SK-N-SH (cell line): ENCODE results near the gene SBF2. TPM values are rescaled to one million over a fixed set of nuclear protein-coding genes. Genes with fewer than 3 reads are reported as not detected.

Experiments
- CTCF ChIA-PET: fragments of 300-600, 350-600 bp; formaldehyde crosslinking; extraction: SDS; loops from one replicate; lab custom pipeline; 2021; lab: Yijun Ruan, JAX
- POLR2A ChIA-PET: fragments of 350-600 bp; sonication (Branson Sonifier 250); formaldehyde crosslinking; extraction: SDS; loops from one replicate; lab custom pipeline; 2020; ENCODE audit warnings: antibody characterized with exemption, inconsistent platforms; lab: Yijun Ruan, JAX
- DNase-seq: peaks from one replicate; pipeline ENCODE4 v3.0.0; 2012
- H2AFZ ChIP-seq: fragments of 200-600 bp; sonication (generic); 2 replicates; pipeline ENCODE4 v1.8.1; 2016; ENCODE audit warnings: antibody characterized with exemption, mild to moderate bottlenecking, low read depth
- H3F3A ChIP-seq: fragments of 200-600 bp; sonication (generic); replicated peaks from 2 replicates; pipeline ENCODE3; 2016; ENCODE audit warnings: antibody characterized with exemption, mild to moderate bottlenecking; ENCODE audit not compliant: insufficient read depth
- H3K27ac ChIP-seq, 2 experiments: fragments of 200-500 bp in 1 of 2; fragments of 200-600 bp in 1 of 2; sonication (Bioruptor generic) in 1 of 2; sonication (generic), shearing (Covaris generic) in 1 of 2; 2 replicates each; pipeline versions ENCODE4 v1.5.1 to v1.6.1; 2014 to 2016; ENCODE audit warnings: low read depth in 2 of 2, inconsistent platforms in 1 of 2, low read length in 1 of 2, mild to moderate bottlenecking in 1 of 2, mixed read lengths in 1 of 2
- H3K27me3 ChIP-seq: fragments of 200-600 bp; sonication (generic), shearing (Covaris generic); 2 replicates; pipeline ENCODE4 v1.6.1; 2016; ENCODE audit warnings: mixed run types; ENCODE audit not compliant: insufficient read depth
- H3K36me3 ChIP-seq, 2 experiments: fragments of 200-500 bp in 1 of 2; fragments of 200-600 bp in 1 of 2; sonication (Bioruptor generic) in 1 of 2; sonication (generic) in 1 of 2; replicated peaks in 1 of 2; 2 replicates each; pipeline versions ENCODE3 to v1.5.1; 2014 to 2016; ENCODE audit warnings: low read length in 1 of 2, mild to moderate bottlenecking in 1 of 2; ENCODE audit not compliant: insufficient read depth in 2 of 2, control insufficient read depth in 1 of 2
- H3K4me1 ChIP-seq, 2 experiments: fragments of 200-500 bp in 1 of 2; fragments of 200-600 bp in 1 of 2; sonication (Bioruptor generic) in 1 of 2; sonication (generic), shearing (Covaris generic) in 1 of 2; 2 replicates each; pipeline versions ENCODE4 v1.5.1 to v1.6.1; 2014 to 2016; ENCODE audit warnings: low read depth in 1 of 2, low read length in 1 of 2, mixed run types in 1 of 2; ENCODE audit not compliant: insufficient read depth in 2 of 2, control insufficient read depth in 1 of 2
- H3K4me2 ChIP-seq: fragments of 200-600 bp; sonication (generic), shearing (Covaris generic); 2 replicates; pipeline ENCODE4 v1.6.1; 2017; ENCODE audit warnings: mixed run types
- H3K4me3 ChIP-seq, 2 experiments: fragments of 200-500 bp in 1 of 2; fragments of 200-600 bp in 1 of 2; sonication (Bioruptor generic) in 1 of 2; sonication (generic), shearing (Covaris generic) in 1 of 2; 2 replicates each; pipeline versions ENCODE4 v1.5.1 to v1.8.1; 2014 to 2016; ENCODE audit warnings: low read depth in 2 of 2, inconsistent platforms in 1 of 2, low read length in 1 of 2, mild to moderate bottlenecking in 1 of 2, mixed read lengths in 1 of 2, moderate library complexity in 1 of 2
- H3K79me2 ChIP-seq: fragments of 200-600 bp; sonication (generic); 2 replicates; pipeline ENCODE4 v1.8.1; 2017; ENCODE audit warnings: mild to moderate bottlenecking; ENCODE audit not compliant: insufficient read depth
- H3K9ac ChIP-seq: fragments of 200-600 bp; sonication (generic); 2 replicates; pipeline ENCODE4 v1.6.1; 2017; ENCODE audit warnings: mixed run types
- H3K9me2 ChIP-seq: fragments of 200-600 bp; sonication (generic); 2 replicates; pipeline ENCODE4 v1.6.1; 2017; ENCODE audit warnings: mixed run types
- H3K9me3 ChIP-seq: fragments of 200-600 bp; sonication (generic); 2 replicates; pipeline ENCODE4 v1.6.1; 2017; ENCODE audit warnings: mixed run types, mild to moderate bottlenecking, moderate library complexity
- H4K20me1 ChIP-seq: fragments of 200-600 bp; sonication (generic); 2 replicates; pipeline ENCODE4 v1.6.1; 2017; ENCODE audit warnings: mild to moderate bottlenecking, mixed run types; ENCODE audit not compliant: insufficient read depth
- CHD2 ChIP-seq: fragments of 150-350 bp; IDR thresholded peaks from 2 replicates; pipeline ENCODE4 v1.6.1; 2018; ENCODE audit warnings: low read length; ENCODE audit not compliant: partially characterized antibody
- EP300 ChIP-seq, 2 experiments: IDR thresholded peaks; 2 replicates each; pipeline versions ENCODE4 v1.4.0 to v1.6.1; 2012; ENCODE audit warnings: borderline replicate concordance in 1 of 2, low read depth in 1 of 2, low read length in 1 of 2
- EZH2phosphoT487 ChIP-seq: fragments of 200-600 bp; sonication (generic); IDR thresholded peaks from 2 replicates; pipeline ENCODE4 v1.6.1; 2017; ENCODE audit warnings: low read depth, mixed run types, mild to moderate bottlenecking, antibody characterized with exemption, moderate library complexity, borderline replicate concordance
- FOXM1 ChIP-seq: IDR thresholded peaks from 2 replicates; pipeline ENCODE4 v1.4.0; 2012; ENCODE audit warnings: low read depth, mild to moderate bottlenecking
- GABPA ChIP-seq: IDR thresholded peaks from 2 replicates; pipeline ENCODE4 v1.4.0; 2012; ENCODE audit warnings: low read depth, mild to moderate bottlenecking
- GATA2 ChIP-seq: sonication (generic); formaldehyde crosslinking; IDR thresholded peaks from 2 replicates; pipeline ENCODE4 v1.5.0; 2020; ENCODE audit warnings: mild to moderate bottlenecking, missing genetic modification reagents
- NFIC ChIP-seq: IDR thresholded peaks from 2 replicates; pipeline ENCODE4 v1.4.0; 2012; ENCODE audit warnings: borderline replicate concordance
- NRF1 ChIP-seq: IDR thresholded peaks from 2 replicates; pipeline ENCODE4 v1.6.1; 2012; ENCODE audit warnings: low read depth, mild to moderate bottlenecking, low read length
- PBX3 ChIP-seq: IDR thresholded peaks from 2 replicates; pipeline ENCODE4; 2012
- POLR2AphosphoS5 ChIP-seq: IDR thresholded peaks from 2 replicates; pipeline ENCODE4 v1.6.1; 2012; ENCODE audit warnings: low read depth, low read length
- RAD21 ChIP-seq: IDR thresholded peaks from 2 replicates; pipeline ENCODE4 v1.6.1; 2012; ENCODE audit warnings: mild to moderate bottlenecking, low read length
- RCOR1 ChIP-seq: fragments of 150-350 bp; IDR thresholded peaks from 2 replicates; pipeline ENCODE4 v1.6.1; 2017; ENCODE audit warnings: antibody characterized with exemption, low read length
- RXRA ChIP-seq: IDR thresholded peaks from 2 replicates; pipeline ENCODE4 v1.4.0; 2012; ENCODE audit warnings: low read depth, mild to moderate bottlenecking, borderline replicate concordance
- SMC3 ChIP-seq: IDR thresholded peaks from 2 replicates; pipeline ENCODE4 v1.6.1; 2012; ENCODE audit warnings: low read depth, low read length, improper control_type of control experiment
- TEAD4 ChIP-seq: IDR thresholded peaks from 2 replicates; pipeline ENCODE4 v1.4.0; 2012; ENCODE audit warnings: mild to moderate bottlenecking, borderline replicate concordance; ENCODE audit not compliant: insufficient read depth
- USF1 ChIP-seq: IDR thresholded peaks from 2 replicates; pipeline ENCODE4 v1.4.0; 2012; ENCODE audit warnings: low read depth, borderline replicate concordance
- USF2 ChIP-seq: fragments of 150-350 bp; IDR thresholded peaks from 2 replicates; pipeline ENCODE4 v1.6.1; 2017; ENCODE audit warnings: antibody characterized with exemption, low read length, low read depth, borderline replicate concordance
- YY1 ChIP-seq: IDR thresholded peaks from 2 replicates; pipeline ENCODE4 v1.4.0; 2012; ENCODE audit warnings: low read depth, mild to moderate bottlenecking
- WGBS: methylation state at CpG from one replicate; pipeline ENCODE4 v1.1.6; 2017; ENCODE audit warnings: low lambda C conversion rate; 5-methylcytosine and 5-hydroxymethylcytosine counted together
- polyA plus RNA-seq, 3 experiments: library from polyadenylated mRNA; depleted of rRNA; stranded (reverse); fragments of >200 nt; gene quantifications; 2 replicates each; pipeline ENCODE4 v1.2.3, GENCODE V29; 2012
- TF ChIP-seq, protein P1 (sequence below): IDR thresholded peaks from 2 replicates; pipeline ENCODE4 v1.6.1; 2012; ENCODE audit warnings: mild to moderate bottlenecking, low read depth, low read length, moderate library complexity
- TF ChIP-seq, protein P2 (sequence below): fragments of 200-600 bp; sonication (generic); IDR thresholded peaks from 2 replicates; pipeline ENCODE4 v1.6.1; 2017; ENCODE audit warnings: antibody characterized with exemption, mild to moderate bottlenecking, moderate library complexity

SBF2 gene
- polyA plus RNA-seq, 1 of the 3 experiments (the other 2 are of a cell fraction), result 23.0 TPM

GRCh38 chr11:10116588-10116987 lies 177.4 kb downstream of the SBF2 start:
- CTCF ChIA-PET, result no interaction called here
- WGBS, result 89% methylated on average over 1 of the region's 1 CpG
- Histone ChIP-seq H4K20me1 (no peaks in the 10 kb centered on the region), H3K4me1 (no peaks in the 10 kb centered on the region; a peak in 3 of 4 replicates), H3K9me3 (0 out of 2 replicates have a peak, but pooled peaks cover 6% of the 10 kb centered on the region), H3F3A (no peaks in the 10 kb centered on the region), H3K9ac (no peak overlapping the region), H3K4me2 (no peak overlapping the region), H3K4me3 (no peak overlapping the region), H2AFZ (no peak overlapping the region), H3K9me2 (no peaks in the 10 kb centered on the region), H3K79me2 (peaks cover 9% of the 10 kb centered on the region; the same call in 1 of the 2 replicates), H3K27me3 (no peaks in the 10 kb centered on the region), H3K27ac (no peak overlapping the region), H3K36me3 (peaks cover 0 to 17% of the 10 kb centered on the region in 2 experiments)
- POLR2A ChIA-PET, result no interaction called here
- TF ChIP-seq, protein P1, sequence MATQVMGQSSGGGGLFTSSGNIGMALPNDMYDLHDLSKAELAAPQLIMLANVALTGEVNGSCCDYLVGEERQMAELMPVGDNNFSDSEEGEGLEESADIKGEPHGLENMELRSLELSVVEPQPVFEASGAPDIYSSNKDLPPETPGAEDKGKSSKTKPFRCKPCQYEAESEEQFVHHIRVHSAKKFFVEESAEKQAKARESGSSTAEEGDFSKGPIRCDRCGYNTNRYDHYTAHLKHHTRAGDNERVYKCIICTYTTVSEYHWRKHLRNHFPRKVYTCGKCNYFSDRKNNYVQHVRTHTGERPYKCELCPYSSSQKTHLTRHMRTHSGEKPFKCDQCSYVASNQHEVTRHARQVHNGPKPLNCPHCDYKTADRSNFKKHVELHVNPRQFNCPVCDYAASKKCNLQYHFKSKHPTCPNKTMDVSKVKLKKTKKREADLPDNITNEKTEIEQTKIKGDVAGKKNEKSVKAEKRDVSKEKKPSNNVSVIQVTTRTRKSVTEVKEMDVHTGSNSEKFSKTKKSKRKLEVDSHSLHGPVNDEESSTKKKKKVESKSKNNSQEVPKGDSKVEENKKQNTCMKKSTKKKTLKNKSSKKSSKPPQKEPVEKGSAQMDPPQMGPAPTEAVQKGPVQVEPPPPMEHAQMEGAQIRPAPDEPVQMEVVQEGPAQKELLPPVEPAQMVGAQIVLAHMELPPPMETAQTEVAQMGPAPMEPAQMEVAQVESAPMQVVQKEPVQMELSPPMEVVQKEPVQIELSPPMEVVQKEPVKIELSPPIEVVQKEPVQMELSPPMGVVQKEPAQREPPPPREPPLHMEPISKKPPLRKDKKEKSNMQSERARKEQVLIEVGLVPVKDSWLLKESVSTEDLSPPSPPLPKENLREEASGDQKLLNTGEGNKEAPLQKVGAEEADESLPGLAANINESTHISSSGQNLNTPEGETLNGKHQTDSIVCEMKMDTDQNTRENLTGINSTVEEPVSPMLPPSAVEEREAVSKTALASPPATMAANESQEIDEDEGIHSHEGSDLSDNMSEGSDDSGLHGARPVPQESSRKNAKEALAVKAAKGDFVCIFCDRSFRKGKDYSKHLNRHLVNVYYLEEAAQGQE, result no peak
- TF ChIP-seq RAD21 (no peak), GATA2 (CRISPR knock-in tag) (no peak), RCOR1 (no peak), TEAD4 (no peak), USF1 (no peak), USF2 (no peak), NFIC (no peak), FOXM1 (no peak), NRF1 (no peak), YY1 (no peak), RXRA (no peak), CHD2 (no peak), POLR2AphosphoS5 (no peak), EZH2phosphoT487 (no peak), SMC3 (no peak), PBX3 (no peak), EP300 (IDR thresholded peaks at IDR 0.05; ENCODE audit: borderline replicate concordance in 1 of 2, low read depth in 1 of 2, low read length in 1 of 2) (no peak), GABPA (no peak)
- TF ChIP-seq, protein P2, sequence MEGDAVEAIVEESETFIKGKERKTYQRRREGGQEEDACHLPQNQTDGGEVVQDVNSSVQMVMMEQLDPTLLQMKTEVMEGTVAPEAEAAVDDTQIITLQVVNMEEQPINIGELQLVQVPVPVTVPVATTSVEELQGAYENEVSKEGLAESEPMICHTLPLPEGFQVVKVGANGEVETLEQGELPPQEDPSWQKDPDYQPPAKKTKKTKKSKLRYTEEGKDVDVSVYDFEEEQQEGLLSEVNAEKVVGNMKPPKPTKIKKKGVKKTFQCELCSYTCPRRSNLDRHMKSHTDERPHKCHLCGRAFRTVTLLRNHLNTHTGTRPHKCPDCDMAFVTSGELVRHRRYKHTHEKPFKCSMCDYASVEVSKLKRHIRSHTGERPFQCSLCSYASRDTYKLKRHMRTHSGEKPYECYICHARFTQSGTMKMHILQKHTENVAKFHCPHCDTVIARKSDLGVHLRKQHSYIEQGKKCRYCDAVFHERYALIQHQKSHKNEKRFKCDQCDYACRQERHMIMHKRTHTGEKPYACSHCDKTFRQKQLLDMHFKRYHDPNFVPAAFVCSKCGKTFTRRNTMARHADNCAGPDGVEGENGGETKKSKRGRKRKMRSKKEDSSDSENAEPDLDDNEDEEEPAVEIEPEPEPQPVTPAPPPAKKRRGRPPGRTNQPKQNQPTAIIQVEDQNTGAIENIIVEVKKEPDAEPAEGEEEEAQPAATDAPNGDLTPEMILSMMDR, result no peak
- no peak for DNase-seq
